Activated CD4-positive, alpha-beta T cell treated with anti-CD3 and anti-CD28 coated beads, Interleukin-2, amount 10 ng/mL, durations not matched to agents 24 days and 14 days (primary cell): ENCODE data around the gene HSFX2. TPM values are rescaled to one million over a fixed set of nuclear protein-coding genes. Genes with fewer than 3 reads are reported as not detected.

Experiments used
- total RNA-seq: library from RNA; stranded (reverse); gene quantifications from 2 replicates; pipeline ENCODE4 v1.2.3, GENCODE V29; 2022

Gene HSFX2
- total RNA-seq, 1 donor from 2014 or later: not detected

Other genes with a start within 250 kb of the HSFX2 start
- 43.9 and 44.9 TPM in 2 replicates for gene IDS, start 90.0 kb downstream of the HSFX2 start, total RNA-seq
- gene EOLA1, start 54.3 kb downstream of the HSFX2 start, total RNA-seq: 24.8 and 28.6 TPM in 2 replicates
- not detected in 2 replicates for gene HSFX3, start 45.4 kb downstream of the HSFX2 start, total RNA-seq
- gene MAGEA9B, start 7.9 kb downstream of the HSFX2 start, total RNA-seq: not detected in 2 replicates
- gene TMEM185A, start 36.5 kb upstream of the HSFX2 start, total RNA-seq: 16.4 and 18.2 TPM in 2 replicates
- gene MAGEA11, start 116.7 kb upstream of the HSFX2 start, total RNA-seq: not detected in 2 replicates
- 0.50 and 0.58 TPM in 2 replicates for gene HSFX1, start 178.8 kb upstream of the HSFX2 start, total RNA-seq
- not detected in 2 replicates for gene MAGEA9, start 186.6 kb upstream of the HSFX2 start, total RNA-seq